ENCODE measurements around the gene RRP9. TPM values are rescaled to one million over a fixed set of nuclear protein-coding genes. Genes with fewer than 3 reads are reported as not detected.

Gene RRP9
- total RNA-seq, 1 donor from 2014 or later = 8.2 TPM

DNA sequence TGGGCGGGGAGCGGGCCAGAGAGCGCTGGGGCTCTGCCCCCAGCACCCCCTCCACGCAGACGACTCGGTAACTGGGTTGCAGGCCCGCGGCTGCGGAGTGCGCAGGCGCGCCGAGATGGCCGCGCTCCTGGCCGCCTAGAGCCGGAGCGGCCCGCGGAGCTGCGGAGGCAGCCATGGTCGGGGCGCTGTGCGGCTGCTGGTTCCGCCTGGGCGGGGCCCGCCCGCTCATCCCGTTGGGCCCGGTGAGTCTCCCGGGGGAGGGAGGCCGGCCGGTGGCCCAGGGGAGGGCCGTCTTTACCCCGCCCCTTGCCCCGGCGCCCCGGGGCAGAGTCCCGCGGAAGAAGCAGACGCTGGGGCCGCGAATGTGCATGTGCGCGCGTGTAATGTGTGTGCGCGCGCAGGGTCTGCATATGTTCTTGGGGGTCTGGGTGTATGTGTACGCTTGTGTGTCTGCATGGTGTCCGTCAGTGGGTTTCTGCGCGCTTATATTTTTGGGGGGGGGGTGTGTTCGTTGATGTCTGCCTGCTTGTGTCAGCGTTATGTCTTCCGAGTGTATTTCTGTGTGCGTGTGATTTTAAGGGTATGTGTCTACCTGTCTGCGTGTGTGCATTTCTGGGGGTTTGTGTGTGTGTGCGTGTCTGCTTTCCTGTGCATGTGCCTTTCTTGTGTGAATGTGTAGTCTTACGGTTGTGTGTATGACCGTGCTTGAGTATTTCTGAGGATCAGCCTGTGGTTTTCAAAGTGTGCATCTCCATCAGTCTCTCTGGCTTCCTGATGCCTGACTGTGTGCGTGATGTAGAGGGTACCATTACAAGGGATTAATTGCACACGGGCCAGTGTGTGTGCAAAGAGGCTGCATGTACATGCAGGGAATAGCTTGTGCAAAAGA lies 33.5 kb upstream of the RRP9 start, which contains the start of gene ABHD14A:
Gene ABHD14A, plus strand, starts transcription at position 102 of the 889 bp plus-strand sequence. Its CDS starts 72 bp downstream, at position 174.
- DNase-seq (peak; percentile 90), ATAC-seq (peak; percentile 82)

DNA sequence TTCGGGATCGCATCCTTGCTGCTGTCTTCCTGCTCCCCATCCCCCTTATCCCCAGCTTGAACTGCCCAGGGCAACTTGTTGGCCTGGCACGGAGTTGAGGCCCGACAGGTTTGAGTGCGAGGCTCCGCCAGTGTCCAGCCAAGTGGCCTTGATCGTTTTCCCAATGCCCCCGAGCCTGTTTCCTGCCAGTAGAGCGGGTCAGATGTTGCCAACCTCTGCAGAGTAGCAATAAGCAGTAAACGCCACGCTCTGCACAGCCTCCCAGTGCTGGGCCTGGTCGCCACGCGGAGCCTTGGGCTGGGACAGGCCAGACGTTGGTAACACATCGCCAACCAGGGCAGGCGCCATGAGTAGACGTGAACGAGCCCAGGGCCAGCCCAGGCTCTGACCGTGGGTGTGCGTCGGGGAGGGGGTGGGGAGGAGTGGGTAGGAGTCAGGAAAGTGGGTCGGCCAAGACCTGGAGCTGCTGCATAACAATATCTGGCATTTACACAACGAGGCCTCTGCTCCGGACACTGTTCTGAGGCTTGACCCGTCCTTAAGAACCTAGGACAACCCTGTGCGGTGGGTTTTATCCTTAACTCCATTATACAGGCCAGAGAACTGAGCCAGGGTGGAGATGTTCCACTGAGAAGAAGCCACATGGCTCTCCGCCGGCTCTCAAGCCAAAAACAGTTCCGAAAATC lies 32.7 kb upstream of the RRP9 start:
- DNase-seq (peak; percentile 66), ATAC-seq (peak; percentile 27)
- intact Hi-C loops (cut with micrococcal nuclease) = no loop called here

More for the DNA sequence above, 33.5 kb upstream of the RRP9 start, which contains the start of gene ABHD14A:
- intact Hi-C loops (cut with micrococcal nuclease) = no loop called here

- DNase-seq = peak; percentile 24
- ATAC-seq = no peak
- intact Hi-C loops (cut with micrococcal nuclease) = no loop called here
These were observed 29.6 kb upstream of the RRP9 start for GRCh38 chr3:51971350-51971749.

- no peak for ATAC-seq
- DNase-seq = peak; percentile 55
- intact Hi-C loops (cut with micrococcal nuclease) = no loop called here
These were observed 29.0 kb upstream of the RRP9 start for GRCh38 chr3:51970606-51971300.

GRCh38 chr3:51969841-51970240 lies 28.1 kb upstream of the RRP9 start:
- ATAC-seq (no peak), DNase-seq (peak; percentile 26)
- intact Hi-C loops (cut with micrococcal nuclease) = no loop called here

DNA sequence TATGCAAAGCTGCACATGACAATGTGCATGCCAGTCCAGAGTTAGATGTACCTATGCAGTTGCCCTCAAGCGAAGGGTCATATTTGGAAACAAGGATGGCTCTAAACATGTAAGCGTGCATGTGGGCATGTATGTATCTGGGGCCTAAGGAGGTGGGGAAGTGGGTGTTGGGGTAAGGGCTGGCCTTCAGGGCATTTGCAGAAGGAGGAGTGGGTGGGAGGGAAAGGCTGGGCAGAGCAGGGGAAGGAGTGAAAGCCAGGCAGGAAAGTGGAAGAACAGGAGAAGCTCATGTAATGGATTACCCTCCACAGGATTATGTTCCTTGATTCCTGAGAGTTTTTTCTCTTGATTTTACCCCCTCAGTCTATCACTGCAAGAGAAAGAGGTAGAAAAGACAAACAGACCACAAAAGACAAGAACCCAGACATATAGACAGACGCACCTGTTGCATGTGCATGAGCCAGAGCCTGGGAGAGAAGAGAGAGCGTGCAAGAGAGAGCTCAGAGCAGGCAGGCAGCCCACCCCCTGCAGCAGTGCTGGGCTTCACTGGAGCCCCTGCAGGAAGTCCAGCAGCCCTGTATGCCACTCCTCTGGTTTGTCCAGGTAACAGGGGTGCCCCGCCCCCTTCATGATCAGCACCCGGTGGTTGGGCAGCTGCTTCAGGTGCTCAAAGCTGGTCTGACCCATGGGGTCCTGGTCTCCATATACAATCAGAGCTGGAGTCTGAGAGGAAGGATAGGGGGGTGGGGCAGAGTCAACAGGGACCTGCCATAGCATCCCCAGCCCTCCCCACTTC lies 27.4 kb upstream of the RRP9 start:
- ATAC-seq (no peak), DNase-seq (no peak)
- intact Hi-C loops (cut with micrococcal nuclease) = no loop called here

- ATAC-seq (peak; percentile 3), DNase-seq (peak; percentile 48)
- intact Hi-C loops (cut with micrococcal nuclease) = no loop called here
These were observed 26.6 kb upstream of the RRP9 start for GRCh38 chr3:51968170-51968775.

DNA sequence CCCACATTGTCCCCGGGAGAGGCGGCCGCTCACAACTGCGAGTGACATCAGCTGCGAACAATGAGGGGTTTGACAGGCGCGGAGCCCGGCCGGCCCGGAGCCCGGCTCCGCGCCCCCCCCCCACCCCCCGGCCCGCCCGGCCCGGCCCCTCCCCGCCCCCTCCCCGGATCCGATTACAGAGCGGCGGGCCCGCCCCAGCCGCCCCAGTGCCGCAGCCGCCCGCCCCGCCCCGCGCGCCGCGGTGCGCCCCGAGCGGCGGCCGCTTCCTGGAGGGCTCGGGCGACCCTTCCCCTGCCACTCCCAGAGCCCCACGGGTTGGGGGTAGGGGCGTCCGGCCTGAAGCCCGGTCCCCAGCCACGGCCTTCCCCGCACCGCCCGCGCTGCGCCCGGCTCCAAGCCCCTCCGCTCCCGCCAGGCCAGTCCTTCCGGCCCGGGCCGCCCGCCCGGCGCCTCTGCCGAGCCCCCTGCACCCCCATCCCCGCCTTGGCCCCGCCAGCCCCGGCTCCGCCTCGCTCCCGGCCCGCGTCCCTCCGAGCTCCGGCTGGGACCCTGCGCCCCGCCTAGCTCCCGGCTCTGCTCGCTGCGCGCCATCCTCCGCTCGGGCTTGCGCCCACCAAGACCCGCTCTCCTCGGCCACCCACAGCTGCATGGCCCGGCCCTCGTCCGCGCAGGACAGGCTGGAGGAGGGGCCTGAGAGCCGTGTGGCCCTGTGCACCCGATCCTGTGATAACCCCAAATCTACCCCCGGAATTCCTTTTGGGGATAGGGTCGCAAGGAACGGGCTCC lies 25.9 kb upstream of the RRP9 start, which contains the start of gene PCBP4:
Gene PCBP4, minus strand, starts transcription at position 71 of the 786 bp plus-strand sequence. CDS start 6,214 bp downstream, outside the sequence.
- DNase-seq = peak; percentile 87
- ATAC-seq = peak; percentile 71
- intact Hi-C loops (cut with micrococcal nuclease) = no loop called here

- DNase-seq (no peak), ATAC-seq (peak; percentile 2)
- intact Hi-C loops (cut with micrococcal nuclease) = no loop called here
These were observed 25.2 kb upstream of the RRP9 start for GRCh38 chr3:51966922-51967383.

DNA sequence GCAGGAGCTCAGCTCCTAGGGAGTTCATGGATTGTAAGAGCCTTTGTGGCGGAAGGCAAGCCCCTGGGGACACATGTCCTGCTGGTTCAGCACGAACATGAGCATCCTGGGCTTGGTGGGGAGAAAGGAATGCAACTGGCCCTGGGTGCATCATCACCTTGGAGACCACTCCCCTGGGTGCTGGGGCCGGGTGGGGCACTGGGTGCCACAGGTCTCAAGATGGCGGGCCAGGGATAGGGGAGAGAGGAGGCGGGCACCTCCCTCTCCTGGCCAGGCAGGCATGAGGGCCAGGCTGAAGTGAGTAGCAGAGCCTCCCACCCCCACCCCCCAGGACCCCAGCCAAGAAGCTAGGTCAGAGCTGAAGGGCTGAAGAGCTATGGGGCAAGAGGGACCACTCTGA lies 24.8 kb upstream of the RRP9 start:
- intact Hi-C loops (cut with micrococcal nuclease) = no loop called here
- ATAC-seq (no peak), DNase-seq (peak; percentile 39)

DNA sequence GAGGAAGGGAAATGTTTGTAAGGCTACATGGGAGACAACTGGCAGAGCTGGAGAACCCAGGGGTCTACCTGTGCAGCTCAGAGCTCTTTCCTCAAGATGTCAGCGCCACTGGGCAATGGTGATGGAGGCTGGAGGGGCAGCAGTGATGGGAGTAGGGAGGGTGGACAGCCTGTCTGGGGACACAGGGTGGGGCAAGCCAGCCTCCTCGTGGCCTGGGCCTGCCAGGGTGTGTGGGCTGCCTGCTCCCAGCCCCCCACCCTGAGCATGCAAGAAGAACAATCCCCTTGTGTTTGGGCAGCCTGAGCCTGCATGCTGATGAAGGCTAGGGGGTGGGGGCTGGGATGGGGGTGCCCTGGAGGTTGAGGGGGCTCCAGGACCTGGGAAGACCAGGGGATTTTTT lies 24.3 kb upstream of the RRP9 start:
- intact Hi-C loops (cut with micrococcal nuclease) = no loop called here
- ATAC-seq = no peak
- peak; percentile 23 for DNase-seq

DNA sequence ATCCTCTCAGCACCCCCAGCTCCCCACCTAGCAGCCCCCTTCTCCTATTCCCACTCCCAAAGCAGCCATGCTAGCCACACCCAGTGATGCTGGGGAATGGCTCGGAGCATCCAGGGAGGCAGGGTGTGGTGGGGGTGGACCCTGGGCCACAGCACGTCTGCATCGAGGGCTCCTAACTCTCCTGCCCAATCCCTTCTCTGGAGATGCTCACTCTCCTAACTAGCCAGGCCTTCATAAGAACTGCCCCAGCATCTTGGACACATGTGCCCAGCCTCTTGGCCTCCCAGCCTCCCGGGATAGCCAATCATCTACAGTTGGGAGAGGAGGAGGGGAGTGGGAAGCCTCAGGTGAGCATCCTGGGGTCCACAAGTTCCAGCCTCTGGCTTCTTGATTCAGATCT lies 22.8 kb upstream of the RRP9 start:
- intact Hi-C loops (cut with micrococcal nuclease) = no loop called here
- DNase-seq (peak; percentile 18), ATAC-seq (no peak)

DNA sequence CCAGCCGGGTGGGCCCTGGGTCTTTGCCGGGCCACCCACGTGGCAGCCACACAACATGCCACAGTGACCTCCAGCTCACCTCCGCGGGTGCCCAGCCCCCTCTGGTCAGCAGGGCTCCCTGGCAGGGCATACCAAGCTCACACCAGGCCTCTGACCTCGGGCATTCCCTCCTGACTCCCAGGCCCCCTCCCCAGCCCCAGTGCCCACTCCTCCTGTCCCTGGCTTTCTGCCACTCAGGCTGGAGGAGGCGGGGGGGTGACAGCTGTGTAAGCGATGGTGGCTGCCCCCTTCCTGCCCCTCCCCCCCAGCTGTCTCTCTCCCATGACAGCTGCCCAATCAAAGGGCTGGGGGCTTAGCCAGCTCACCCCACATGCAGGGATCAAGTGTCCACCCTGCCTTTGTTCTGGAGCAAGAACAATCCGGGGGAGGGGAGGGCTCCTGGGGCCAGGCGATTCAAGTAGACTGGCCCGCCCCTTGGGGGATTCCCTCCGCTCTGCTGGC lies 22.3 kb upstream of the RRP9 start:
- intact Hi-C loops (cut with micrococcal nuclease) = no loop called here
- DNase-seq (peak; percentile 42), ATAC-seq (no peak)

DNA sequence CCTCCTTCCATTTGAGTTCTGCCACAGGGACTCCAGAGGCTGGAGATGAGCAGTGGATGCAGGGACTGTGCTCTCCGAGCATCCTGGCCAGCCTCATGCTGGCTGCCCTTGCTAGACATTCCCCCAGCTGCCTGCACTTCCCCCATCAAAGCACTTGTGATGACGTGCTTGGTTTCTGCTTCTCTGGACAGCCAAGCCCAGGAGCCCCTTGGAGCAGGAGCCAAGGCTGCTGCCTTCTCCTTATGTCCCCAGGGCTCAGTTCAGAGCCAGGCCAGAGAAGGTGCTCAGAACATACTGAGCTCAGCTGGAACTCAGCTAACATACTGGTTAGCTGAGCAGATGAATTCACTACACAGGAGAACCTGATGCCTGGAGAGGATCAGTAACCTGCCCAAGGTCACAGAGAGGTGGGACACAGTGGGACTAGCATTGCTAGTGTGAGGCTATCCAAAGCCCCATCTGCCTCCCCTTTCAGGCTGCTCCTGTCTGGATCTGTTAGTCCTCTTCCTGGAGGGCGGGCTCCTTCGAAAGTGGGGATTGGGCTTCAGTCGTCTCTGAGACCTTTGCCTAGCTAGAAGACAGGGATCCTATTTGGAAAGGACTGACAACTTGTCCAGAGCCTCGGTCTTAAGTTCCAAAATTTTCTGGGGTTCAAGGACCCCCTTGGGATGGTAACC lies 21.3 kb upstream of the RRP9 start:
- intact Hi-C loops (cut with micrococcal nuclease) = no loop called here
- ATAC-seq = peak; percentile 8
- DNase-seq = peak; percentile 54

DNA sequence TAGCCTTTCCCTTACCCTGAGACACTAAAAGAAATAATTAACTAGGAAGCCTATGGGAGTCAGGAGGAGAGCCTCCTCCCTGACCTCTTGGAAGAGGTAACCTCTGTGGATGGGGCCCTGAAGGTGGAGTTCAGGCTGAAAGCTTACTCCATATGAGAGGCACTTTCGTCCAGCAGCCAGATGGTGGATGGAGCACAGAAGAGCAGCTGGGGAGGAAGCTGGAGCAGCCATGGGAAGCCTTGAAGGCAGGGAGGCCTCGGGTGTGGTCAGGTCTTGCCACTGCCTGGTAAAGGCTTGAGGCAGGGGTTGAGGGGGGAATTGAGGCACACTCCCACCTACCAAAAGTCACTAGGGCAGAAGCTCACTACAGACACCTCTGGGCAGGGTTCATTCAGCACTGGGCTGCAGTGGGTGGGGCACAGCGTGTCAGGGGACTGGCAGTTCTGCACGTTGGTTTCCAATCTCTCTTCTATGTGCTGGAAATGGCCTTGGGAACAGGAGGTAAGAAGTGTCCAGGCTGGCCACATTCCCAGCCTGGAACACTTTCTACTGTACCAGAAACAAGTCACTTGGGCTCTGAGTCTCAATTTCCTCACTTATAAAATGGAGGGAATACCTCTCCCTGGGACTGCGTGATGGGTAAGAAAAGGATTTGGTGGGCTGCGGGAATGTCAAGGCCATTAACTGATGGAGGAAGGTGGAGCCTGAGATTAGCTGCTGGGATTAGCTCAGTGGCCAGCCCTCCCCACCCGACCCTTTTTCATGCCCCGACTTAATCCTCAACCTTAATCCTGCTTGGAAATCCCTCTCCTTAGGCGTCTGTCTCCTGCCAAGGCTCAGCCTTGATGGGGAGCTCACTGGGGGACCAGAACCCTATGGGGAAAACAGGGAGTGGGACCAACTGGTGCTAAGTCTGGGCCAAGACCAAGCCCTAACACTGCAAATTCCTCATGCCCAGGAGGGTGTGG lies 20.2 kb upstream of the RRP9 start:
- DNase-seq = peak; percentile 75
- intact Hi-C loops (cut with micrococcal nuclease) = no loop called here

GRCh38 chr3:51961011-51961410 lies 19.3 kb upstream of the RRP9 start:
- intact Hi-C loops (cut with micrococcal nuclease) = no loop called here
- DNase-seq (peak; percentile 25), ATAC-seq (no peak)

More for the DNA sequence above, 20.2 kb upstream of the RRP9 start:
- ATAC-seq = peak; percentile 81

All from left ventricle myocardium superior (tissue), 1 donor.